ENCODE measurements around the gene GNG11.
"Not testable (repeated sequence)": the region's sequence is repeated elsewhere in the genome, so short reads cannot be mapped to it uniquely, and the experiment has no call there.

The GNG11 gene

DNA sequence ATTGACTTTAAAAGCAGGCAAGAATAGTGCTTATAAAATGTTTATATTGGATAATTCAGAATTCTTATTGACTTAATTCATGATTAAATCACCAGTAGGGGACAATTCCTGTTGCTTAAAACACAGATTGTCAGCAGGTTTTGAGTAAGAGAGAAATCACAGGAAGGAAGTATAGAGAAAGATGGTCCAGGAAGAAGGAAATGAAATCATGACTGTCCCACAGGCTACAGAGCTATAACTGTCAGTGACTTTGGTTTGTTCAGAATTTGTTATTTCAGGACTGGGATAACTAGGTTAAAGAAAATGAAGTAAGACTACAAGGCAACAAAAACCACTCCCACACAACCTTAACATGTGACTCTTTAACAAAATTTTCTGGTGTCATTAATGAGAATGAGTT lies 8.3 kb upstream of the GNG11 start:
- no peak for DNase-seq

DNA sequence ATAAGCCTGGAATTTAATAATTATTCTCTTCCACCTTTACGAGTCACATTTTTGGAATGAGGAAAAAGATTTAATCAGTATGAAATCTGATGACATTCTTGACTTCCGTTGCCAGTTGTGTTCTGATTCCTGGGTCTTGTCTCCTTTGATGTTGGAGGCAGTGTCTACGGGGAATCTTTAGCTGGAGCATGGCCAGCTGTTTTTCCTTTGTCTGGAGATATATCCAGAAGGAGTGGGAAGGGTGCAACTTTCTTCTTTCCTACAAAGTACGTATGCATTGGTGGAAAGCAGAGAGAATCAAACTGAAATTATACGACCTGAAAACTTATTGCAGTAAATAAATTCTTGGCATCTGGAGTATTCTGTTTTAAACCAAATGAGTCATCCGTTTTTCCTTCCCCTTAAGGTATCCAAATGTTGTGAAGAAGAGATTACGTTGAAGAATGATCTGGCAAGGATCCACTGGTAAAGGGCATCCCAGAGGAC lies 6.9 kb upstream of the GNG11 start:
- no peak for DNase-seq

DNA sequence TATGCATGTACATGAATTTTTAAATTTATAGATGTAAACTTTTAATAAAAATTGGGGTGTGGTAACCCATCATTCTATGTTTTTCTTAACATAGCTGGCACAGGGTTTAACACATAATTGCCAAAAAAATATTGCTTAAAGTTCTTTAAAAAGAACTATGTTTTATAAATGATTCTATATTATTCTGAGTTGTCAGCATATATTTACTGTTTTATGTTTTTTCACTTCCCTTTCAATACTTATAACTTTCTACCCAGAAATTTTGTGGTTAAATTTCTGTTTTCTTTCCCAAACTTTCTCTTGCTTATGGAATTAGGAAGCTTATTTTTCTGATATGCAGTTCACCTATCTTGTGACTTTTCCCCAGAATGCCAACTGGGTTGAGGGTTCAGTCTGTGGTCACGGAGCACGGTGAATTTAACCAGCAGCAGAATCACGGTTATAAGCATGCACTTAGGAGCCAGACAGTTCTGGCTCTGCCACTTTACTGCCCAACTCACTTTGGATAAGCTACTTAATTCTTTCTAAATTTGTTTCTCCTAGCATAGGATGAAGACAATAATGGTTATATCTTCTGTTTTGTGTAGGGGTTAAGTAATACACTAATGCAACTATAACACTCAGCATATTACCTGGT lies 6.2 kb upstream of the GNG11 start:
- DNase-seq, result not testable (repeated sequence)

DNA sequence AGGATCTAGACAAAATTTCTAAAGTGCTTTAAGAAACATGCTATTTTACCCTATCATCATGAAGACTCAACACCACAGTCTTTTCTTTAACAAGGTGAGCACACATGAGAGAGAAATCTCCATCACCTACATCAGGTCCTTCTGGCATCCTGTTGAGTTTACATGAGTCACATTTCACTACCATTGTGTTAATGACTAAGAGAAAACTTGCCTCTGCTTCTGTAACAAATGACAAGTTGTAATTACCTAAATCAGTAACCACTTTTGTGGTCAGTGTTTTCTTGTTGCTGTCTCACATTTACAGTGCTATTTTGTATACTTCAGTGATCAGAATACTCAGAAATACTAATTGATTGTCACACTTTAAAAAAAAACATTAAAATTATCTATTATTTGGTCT lies 5.6 kb upstream of the GNG11 start:
- DNase-seq, result not testable (repeated sequence)

DNA sequence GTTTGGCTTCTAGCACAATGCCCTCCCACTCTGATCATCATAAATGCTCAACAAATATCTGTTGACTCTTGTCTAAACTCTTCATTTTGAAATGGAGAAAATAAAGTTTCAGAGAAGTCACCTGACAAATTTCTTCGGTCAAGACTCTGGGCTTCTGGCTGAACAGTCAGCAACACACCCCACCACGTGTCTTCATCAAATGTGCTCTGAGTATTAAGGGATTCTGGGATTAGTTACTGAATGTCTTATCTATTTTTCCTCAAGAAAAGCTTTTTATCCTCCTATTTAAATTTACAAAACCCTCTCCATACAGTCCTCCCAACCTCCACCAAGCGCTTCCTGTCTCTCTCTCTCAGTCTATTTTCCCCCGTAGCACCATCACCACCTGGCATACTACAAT lies 5.2 kb upstream of the GNG11 start:
- DNase-seq, result not testable (repeated sequence)

DNA sequence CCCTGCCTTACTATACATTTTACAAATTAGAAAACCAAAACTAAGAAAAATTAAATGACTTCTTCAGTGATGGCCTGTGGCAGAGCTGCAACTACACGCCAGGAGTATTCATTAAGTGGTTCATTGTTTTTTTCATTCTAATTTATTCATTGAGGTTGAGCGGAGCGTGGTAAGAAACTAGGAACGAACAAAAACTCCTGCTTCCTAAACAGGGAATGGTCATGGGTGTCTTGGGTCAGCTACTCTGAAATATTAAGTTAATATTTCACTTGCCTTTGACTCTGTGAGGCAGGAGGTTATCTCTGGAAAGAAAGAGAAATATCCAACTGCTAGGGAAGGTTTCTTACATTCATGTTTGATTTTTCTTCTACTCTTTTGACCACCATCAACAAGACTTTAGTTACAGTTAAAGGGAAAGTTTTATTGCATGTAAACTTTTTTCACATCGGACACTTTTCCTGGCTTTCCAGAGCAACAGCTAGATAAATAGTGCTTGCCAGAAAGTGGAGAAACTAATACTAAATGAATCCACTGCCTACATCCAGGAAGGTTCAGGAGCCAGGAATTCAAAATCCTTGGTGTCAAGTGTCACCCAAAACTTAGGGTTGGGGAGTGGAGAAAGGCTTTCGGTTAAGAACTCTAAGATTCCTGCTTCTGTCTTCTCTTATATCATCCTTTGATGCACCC lies 896 bp upstream of the GNG11 start:
- DNase-seq, result no peak

DNA sequence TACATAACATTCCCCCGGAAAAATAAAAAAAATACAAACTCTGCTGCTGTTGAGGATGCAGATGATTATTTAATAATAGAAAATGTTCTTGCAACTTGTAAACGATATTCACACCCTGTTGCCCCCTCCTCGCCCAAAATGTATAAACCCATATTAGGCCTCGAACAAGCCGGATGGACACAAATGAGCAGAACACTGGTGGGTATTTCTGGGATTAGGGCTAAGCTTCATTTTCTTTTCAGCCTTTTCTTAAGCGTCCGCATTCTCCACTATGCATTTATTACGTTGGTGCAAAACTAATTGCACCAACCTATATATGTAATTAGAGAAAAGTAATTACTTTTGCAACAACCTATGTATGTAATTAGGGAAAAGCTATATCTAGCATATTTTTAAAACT lies 349 bp upstream of the GNG11 start:
- DNase-seq, result no peak

DNA sequence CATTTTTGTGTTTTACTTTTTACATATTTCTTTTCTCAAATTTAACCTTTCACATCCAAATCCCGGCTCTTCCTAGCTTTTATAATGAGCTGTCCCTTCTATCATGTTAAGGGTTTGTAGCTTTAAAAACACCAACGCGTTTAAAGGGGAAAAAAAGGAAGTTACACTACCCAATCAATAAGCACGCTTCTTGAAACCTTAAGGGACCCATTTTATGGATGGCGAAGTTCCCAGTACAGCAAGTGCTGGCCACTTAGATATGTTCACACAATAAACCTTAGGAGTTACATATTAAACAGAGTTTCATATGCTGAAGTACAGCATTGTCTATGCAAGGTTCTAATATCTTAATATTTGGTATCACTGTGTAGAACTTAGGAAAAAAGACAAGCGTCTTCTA lies 1.8 kb downstream of the GNG11 start:
- DNase-seq, result no peak

DNA sequence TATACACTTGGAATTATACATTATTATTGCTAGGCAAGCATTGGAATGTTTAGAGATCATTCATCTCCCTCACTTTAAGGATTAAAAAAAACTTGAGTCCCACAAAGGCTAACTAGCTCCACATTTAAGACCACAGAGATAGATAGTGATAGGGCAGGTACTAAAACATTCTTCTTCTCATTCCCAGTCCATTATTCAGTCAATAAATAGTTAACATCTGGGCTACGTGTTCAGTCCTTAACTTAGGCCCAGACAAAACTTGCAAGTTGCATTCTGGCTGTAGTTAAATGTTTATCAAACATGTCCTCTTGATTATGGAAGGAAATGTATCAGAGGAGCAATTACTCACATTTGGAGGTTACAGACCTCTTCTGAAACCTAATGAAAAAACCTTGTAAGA lies 2.4 kb downstream of the GNG11 start:
- no peak for DNase-seq

DNA sequence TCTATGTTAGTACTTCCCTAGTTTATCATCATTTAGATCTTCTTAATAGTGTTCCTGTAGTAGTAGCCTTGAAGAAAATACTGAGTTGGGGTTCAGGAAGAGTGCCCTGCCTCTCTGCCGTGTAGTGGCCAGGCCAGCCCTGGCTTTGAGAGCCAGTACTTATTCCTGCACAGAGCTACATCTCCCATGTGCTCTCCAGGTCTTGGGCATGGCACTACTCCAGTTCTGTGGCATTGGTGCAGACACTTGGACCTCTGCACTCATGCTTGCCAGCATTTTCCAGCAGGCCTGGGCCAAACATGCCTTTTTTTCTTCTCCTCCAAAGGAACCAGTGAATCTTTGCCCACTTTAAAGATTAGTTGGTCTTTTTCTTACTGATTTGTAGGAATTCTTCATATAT lies 5.3 kb downstream of the GNG11 start:
- no peak for DNase-seq

DNA sequence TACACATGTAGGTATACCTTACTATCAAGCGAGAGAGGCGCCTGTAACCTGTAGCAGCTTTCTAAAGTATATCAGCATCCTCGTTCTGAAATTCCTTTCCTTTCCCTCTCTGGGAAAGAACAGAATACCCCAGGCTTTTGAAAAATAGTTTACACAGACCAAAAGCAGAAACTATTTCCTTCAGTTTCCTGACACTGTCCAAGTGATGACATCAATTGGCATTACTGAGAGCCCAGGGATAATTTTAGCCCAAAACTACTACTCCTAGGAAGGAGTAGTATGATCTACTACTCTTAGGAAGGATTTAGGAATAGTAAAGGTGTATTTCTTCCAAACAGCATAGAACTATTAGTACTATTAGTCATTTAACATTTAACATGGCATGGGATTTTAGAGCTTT lies 6.0 kb downstream of the GNG11 start:
- no peak for DNase-seq

DNA sequence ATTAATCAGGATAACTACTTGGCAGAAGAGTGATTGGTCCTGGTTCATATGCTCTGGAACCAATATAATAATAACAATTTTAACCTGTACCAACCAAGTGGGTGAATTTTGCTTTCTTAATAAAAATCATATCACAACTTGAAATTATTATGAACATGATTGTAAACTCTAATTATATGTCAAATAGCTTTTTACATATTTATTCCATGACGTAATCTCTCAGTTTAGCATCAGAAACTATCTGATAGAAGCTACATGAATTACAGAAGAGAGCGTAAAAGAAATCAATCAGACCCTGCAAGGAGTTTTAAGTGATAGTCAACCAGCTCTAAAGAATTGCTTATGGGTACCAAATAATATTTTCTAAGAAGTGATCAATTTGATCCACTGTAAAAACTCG lies 10.1 kb downstream of the GNG11 start:
- DNase-seq, result no peak

DNA sequence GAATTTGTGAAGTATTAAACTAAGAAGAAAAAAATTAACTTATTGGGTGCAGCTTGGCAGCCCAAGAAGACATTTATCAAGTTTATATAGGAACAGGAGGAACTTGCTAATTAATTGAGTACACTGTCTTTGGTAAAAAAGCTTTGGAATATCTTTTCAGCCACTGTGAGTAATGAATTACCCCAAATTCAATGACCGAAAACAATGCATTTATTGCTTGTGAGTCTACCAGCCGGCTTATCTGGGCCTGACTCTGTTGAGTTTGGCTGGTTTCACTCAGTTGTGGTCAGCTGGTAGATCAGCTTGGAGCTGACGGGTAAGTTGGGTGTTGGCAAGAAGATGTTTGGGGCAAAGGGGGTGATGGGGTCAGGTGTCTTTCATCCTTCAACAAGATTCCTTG lies 11.6 kb downstream of the GNG11 start:
- DNase-seq, result no peak

DNA sequence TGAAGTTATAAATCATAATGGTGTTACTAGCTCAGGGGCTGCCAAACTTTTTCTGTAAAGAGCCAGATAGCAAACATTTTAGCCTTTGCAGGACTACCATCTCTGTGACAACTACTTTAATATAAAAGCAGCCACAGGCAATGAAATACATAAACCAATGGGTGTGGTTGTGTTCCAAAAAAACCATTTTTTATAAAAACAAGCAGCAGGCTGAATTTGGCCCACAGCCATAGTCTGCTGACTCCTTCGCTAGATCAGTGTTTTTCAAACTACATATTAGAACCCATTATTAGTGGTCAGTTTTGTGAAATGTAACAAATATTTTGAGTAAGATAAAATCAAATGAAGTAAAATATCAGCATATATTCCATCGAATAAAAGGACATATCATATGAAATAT lies 13.6 kb downstream of the GNG11 start:
- no peak for DNase-seq

DNA sequence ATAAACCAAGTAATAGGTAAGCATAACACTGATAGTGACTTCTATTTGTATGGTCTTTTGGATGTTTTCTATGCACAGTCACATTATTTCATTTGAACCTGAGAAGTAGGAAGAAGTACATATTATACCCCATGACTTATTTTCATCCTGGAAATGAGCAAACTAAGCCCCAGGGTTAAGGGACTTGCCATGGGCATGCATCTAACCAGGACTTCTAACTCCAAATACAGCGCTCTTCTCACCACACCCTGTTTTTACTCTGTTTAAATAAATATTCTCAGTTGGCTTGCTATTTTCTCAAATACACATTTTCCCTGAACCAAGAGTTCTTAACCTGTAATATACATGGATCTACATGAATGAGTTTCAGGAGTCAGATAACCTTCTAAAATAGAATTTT lies 16.3 kb downstream of the GNG11 start:
- DNase-seq, result no peak

DNA sequence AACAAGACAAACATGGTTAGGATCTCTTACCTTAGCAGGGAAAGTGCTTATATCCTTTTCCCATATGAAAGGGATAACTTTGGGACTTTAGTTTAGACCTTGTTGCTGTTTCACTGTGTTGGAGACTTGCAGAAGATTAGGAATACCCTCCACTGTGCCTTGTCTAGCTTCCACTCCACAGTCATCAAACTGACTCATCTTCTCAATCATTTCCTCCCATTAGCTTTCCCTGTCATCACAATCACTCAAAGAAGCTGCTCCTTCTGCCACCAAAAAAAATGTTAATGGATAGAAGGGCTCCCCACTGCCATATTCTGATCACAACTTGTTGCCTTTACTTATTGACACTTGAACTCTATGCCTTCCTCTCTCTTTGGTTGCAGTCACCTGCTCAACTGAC lies 16.8 kb downstream of the GNG11 start:
- DNase-seq, result no peak

DNA sequence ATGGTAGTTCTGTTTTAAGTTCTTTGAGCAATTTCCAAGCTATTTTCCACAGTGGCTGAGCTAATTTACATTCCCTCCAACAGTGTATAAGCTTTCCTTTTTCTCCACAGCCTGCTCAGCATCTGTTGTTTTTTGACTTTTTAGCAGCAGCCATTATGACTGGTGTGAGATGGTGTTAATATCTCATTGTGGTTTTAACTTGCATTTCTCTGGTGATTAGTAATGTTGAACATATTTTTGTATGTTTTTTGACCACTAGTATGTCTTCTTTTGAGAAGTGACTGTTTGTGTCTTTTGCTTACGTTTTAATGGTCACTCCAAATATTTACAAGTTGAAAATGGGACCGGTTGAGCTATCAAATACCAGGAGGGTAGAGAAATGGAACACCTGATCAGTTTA lies 20.4 kb downstream of the GNG11 start:
- DNase-seq, result no peak

DNA sequence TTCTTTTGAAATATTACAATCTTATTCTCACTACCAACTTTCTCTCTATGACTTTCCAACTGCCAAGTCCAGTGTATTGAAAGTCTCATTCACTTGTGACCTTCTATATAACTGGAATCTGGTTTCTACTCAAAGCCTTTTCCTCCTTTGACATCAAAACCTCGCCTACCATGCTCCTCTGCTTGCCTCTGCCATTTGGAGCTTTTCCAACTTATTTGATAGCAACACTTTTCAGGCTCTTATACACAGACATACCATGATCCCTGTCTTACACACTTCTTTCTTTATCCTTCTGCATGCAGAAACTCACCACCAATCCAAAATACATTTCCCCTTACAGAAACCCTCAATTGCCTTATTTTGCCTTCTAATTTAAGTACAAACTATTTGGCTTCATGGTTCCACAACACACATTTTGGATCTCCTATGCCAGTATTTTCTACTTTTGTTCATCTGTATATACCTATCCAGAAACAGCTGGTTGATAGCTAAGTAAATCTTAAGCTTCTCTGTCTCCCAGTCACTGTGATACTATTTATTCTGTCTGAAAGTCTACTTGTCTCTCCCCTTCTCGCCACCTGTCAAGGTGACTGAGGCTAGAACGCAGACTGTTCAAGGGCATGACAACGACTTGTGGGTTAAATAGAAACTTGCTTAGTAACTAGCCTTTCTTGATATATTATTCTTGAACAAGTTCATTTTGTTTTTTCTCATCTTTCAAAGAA lies 22.4 kb downstream of the GNG11 start:
- no peak for DNase-seq

DNA sequence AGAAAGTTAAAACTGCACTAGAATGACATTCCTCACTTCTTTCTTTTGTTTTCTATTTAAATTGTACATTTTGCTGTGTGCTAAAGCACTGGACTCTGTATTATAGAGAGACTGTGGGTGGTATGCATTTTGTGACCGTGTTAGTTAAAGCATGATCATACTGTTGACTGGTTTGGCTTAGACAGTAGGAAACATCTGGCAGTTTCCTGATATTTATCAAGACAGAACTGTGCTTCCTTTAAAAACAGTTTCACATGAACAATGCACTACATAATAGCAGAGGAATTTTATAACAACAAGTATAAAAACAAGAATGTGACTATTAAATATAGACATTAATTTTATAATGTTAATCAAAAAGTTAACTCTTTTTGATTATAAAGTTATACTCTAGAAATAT lies 23.1 kb downstream of the GNG11 start:
- no peak for DNase-seq

DNA sequence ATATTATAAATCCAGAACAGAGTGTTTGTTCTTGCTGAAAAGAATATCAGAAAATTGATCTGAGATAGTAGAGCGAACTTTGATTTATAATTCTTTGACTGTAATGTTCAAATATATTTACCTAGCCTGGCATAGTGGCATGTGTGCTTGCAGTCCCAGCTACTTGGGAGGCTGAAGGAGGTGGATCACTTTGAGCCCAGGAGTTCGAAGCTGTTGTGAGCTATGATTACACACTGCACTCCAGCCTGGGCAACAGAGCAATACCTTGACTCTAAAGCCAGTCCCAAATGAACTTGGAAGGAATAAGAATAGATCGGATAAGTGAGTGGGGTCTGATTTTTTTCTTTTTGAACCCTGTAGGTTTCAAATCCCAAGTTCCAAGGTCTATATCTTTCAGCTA lies 23.5 kb downstream of the GNG11 start:
- DNase-seq, result no peak

DNA sequence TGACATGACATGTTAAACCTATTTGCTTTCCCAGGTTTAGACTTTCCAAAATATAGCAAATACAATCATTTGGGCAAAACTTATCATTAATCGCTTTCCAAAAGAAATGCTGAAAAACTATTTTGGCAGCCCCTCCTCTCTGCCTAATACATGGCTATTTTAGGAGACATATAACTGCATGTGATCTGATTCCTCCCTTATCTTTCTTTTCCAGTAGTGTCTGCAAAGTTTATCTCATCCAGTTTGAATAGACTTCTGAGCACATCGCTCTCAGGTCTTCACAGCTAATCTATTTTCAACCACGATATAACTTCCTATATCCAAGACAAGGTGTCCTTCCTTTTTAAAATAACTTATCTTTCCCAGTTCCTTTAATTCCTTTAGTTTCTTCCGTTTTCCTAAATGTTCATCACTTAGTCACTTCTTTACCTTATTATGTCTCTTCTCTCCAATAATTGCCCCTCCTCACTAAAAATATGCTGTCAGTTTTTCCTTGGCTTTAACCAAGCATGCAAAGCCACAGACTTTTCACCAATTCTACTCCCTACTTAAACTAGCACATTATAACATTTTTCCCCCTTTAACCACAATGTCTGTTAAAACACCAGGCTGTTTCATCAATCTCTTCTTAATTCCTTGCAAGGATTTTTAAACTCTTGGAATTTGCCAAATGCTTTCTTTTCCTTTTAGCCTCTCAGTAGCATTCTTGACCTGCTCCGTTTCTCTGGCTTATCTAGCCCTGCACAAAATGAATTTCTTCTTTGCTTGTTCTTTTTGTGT lies 24.4 kb downstream of the GNG11 start:
- DNase-seq, result no peak

DNA sequence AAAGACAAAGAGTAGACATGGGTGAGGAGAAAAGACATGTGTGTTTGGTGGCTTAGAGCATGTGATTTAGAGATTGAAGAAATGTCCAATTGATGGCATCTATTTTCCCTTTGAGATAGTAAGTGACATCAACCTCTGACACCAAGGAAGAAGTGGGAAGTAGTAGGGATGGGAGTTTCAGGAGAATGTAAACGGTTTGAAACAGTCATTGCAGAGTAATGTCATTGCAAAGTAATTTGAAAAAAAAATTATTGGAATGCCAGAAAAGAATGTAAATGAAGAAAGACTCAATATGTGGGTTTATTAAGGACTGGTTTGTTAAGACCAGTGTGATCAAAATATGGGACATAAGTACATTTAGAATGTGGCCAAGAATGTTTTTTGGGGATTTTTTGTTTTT lies 26.6 kb downstream of the GNG11 start:
- DNase-seq, result no peak

DNA sequence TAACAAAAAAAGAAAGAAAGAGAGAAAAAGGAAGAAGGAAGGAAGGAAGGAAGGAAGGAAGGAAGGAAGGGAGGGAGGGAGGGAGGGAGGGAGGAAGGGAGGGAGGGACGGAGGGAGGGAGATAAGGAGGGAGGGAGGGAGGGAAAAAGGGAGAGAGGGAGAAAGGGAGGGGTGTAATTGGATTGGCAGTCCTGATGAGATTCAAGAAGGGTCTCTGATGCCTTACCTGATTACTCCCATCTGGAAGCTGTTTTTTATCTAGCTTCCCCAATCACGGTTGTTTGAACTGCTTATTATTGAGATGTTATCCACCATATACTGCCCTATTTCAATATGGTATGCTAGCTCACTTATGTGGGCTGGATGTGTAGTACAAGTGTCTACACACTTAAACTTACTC lies 27.3 kb downstream of the GNG11 start:
- DNase-seq, result no peak

DNA sequence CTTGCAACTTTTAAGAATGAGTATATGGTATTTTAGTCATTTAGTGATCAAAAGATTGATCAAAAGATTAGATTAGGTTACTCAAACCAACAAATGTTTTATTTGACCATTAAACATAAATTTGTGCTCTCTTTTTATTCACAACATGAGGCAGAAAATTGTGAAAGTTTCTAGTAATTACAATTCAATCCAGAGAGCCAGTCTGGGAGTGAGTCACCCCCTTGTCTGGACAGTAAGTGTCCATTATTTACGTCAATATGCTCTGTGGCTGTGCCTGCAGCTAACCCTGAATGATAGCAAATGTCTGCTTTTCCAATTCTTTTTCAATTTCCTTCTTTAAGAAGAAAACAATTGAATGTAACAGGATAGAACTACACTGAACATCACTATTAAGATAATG lies 27.9 kb downstream of the GNG11 start:
- DNase-seq, result no peak

All from NCI-H2171 treated with DMSO at 0.1 percent for 48 hours (cell line).